ENCODE results near the gene LEMD2. TPM values are rescaled to one million over a fixed set of nuclear protein-coding genes. Genes with fewer than 3 reads are reported as not detected.

LEMD2 gene
- total RNA-seq, 1 experiment from 2014 or later, result 91.8 TPM

DNA sequence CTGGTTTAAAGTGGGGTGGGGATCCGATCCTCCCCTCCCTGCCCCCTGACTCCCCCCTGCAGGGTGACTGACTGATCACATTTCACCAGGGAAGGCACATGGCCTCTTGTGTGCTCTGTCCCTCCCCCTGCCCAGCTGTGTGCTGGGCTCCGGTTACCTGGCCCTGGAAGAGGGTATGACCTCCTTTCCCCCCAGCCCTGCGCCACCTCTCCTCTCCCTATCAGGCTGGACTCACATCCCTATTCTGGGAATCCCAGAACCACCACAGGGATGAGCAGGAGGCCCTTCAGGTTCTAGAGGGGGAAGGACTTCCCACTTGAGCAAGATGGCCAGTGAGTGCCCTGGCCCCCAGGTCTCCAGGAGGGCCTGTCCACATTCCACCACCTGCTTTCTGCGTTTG, 40.1 kb downstream of the LEMD2 start:
- no peaks in the 10 kb centered on the region for H3K79me2 ChIP-seq (ENCODE audit: insufficient read depth, low read length)
- H2BK20ac ChIP-seq (ENCODE audit: low read depth, low read length, poor library complexity, severe bottlenecking), result no peak overlapping the region
- no peaks in the 10 kb centered on the region; a peak in 1 of 5 replicates for H3K9me3 Mint-ChIP-seq
- no peaks in the 10 kb centered on the region for H4K20me1 ChIP-seq (ENCODE audit: control insufficient read depth, insufficient read depth, insufficient read length)
- H3K27me3 Mint-ChIP-seq (ENCODE audit: low read depth), result peaks cover 10% of the 10 kb centered on the region
- no peak overlapping the region for H3K4ac ChIP-seq (ENCODE audit: low read depth, low read length)
- H2AFZ ChIP-seq (ENCODE audit: low read length), result no peak overlapping the region
- no peaks in the 10 kb centered on the region for H3K27me3 ChIP-seq (ENCODE audit: insufficient read depth, low read length)
- H3K56ac ChIP-seq (ENCODE audit: insufficient read length, low read depth, low read length), result no peak overlapping the region
- no peaks in the 10 kb centered on the region for H3K9me3 ChIP-seq (ENCODE audit: control insufficient read depth, low read depth, low read length)
- DNase-seq, result no peak
- H2BK12ac ChIP-seq (ENCODE audit: insufficient read length, low read depth, low read length), result no peak overlapping the region
- no peak overlapping the region for H3T11ph ChIP-seq (ENCODE audit: low read length)
- peak overlapping the region in 1 of 2 experiments; percentile 23; a peak in 1 of 5 replicates for H3K4me3 Mint-ChIP-seq
- TF ChIP-seq, protein P1, sequence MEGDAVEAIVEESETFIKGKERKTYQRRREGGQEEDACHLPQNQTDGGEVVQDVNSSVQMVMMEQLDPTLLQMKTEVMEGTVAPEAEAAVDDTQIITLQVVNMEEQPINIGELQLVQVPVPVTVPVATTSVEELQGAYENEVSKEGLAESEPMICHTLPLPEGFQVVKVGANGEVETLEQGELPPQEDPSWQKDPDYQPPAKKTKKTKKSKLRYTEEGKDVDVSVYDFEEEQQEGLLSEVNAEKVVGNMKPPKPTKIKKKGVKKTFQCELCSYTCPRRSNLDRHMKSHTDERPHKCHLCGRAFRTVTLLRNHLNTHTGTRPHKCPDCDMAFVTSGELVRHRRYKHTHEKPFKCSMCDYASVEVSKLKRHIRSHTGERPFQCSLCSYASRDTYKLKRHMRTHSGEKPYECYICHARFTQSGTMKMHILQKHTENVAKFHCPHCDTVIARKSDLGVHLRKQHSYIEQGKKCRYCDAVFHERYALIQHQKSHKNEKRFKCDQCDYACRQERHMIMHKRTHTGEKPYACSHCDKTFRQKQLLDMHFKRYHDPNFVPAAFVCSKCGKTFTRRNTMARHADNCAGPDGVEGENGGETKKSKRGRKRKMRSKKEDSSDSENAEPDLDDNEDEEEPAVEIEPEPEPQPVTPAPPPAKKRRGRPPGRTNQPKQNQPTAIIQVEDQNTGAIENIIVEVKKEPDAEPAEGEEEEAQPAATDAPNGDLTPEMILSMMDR (conservative IDR thresholded peaks at IDR 0.05), result no peak
- no peaks in the 10 kb centered on the region for H3K79me1 ChIP-seq (ENCODE audit: insufficient read depth, low read depth, low read length, poor library complexity, severe bottlenecking)
- H3K4me1 ChIP-seq (ENCODE audit: insufficient read depth, low read length), result peaks cover 8% of the 10 kb centered on the region; the same call in 1 of the 2 replicates
- H3K23me2 ChIP-seq (ENCODE audit: insufficient read length, low read depth, low read length, poor library complexity, severe bottlenecking), result no peaks in the 10 kb centered on the region
- no peak overlapping the region for H3K4me2 ChIP-seq (ENCODE audit: insufficient read depth, insufficient read length, low read length)
- H3K4me1 Mint-ChIP-seq, result peaks cover 45 to 76% of the 10 kb centered on the region in 2 experiments
- H2BK5ac ChIP-seq (ENCODE audit: insufficient read length, low read length), result no peak overlapping the region
- H2AK5ac ChIP-seq (ENCODE audit: insufficient read length, low read length), result no peak overlapping the region
- H3K27ac Mint-ChIP-seq, result no peak overlapping the region
- no peak overlapping the region for H3K14ac ChIP-seq (ENCODE audit: insufficient read depth, low read length)
- no CpG with 5 or more reads among the region's 4 CpGs for WGBS (ENCODE audit: extremely low coverage, insufficient read length, low lambda C conversion rate)
- H4K8ac ChIP-seq (replicated peaks; ENCODE audit: insufficient read length, low read depth, low read length), result no peak overlapping the region
- no peak overlapping the region for H2BK120ac ChIP-seq (ENCODE audit: low read depth, low read length, poor library complexity, severe bottlenecking)
- no peak overlapping the region for H3K9ac ChIP-seq (ENCODE audit: extremely low read depth, insufficient read length, low read length)
- no peak overlapping the region for H3K18ac ChIP-seq (ENCODE audit: insufficient read length, low read depth, low read length)
- H3K27ac ChIP-seq (ENCODE audit: insufficient read length, low read depth, low read length), result no peak overlapping the region
- no peaks in the 10 kb centered on the region; a peak in 1 of 7 replicates for H3K36me3 Mint-ChIP-seq (ENCODE audit: insufficient read depth in 1 of 3, low read depth in 3 of 3)
- no peak overlapping the region for H4K5ac ChIP-seq (ENCODE audit: insufficient read length, low read depth, low read length)
- no peak overlapping the region for H3K23ac ChIP-seq (ENCODE audit: insufficient read length, low read depth, low read length)
- H2BK15ac ChIP-seq (ENCODE audit: low read depth, low read length), result no peak overlapping the region
- no peak overlapping the region for H4K91ac ChIP-seq (ENCODE audit: insufficient read length, low read depth, low read length)
